A549 (cell line): Measurements from ENCODE around the gene DISP3. TPM values are rescaled to one million over a fixed set of nuclear protein-coding genes. Genes with fewer than 3 reads are reported as not detected.

Experiments used
- ATAC-seq, 2 experiments: fragments of 200-7000 bp in 1 of 2; fragments of >200 bp in 1 of 2; cut with Nextera tagmentation in 1 of 2; cut with Tn5 transposase in 1 of 2; 3 replicates each; pipeline versions ENCODE4 v1.8.0 to v1.9.1; 2018 to 2020; ENCODE audit warnings: mild to moderate bottlenecking in 1 of 2, moderate library complexity in 1 of 2
- CTCF ChIA-PET: fragments of 300-600 bp; sonication (Branson Sonifier 250); formaldehyde crosslinking; extraction: SDS; loops from one replicate; lab custom pipeline; 2021; ENCODE audit warnings: antibody characterized with exemption, inconsistent platforms; lab: Yijun Ruan, JAX
- POLR2A ChIA-PET: fragments of 350-600 bp; formaldehyde crosslinking; extraction: SDS; loops from one replicate; lab custom pipeline; 2021; ENCODE audit warnings: antibody characterized with exemption, inconsistent platforms; lab: Yijun Ruan, JAX
- DNase-seq, 2 experiments: peaks; one replicate each; pipeline versions ENCODE4 v3.0.0 to v3.0.0-alpha.2; 2011 to 2016; ENCODE audit warnings: low read depth in 1 of 2, low spot score in 1 of 2
- FAIRE-seq: peaks from 2 replicates; lab custom pipeline; 2011; peaks lifted over from hg19 to GRCh38; lab: Jason Lieb, UNC
- H3K27ac ChIP-seq, 2 experiments: fragments of >200 bp; sonication (Bioruptor Twin); formaldehyde crosslinking; 3 replicates each; pipeline ENCODE4 v1.5.1; 2016 to 2017
- H3K4me1 ChIP-seq: fragments of >200 bp; sonication (Bioruptor Twin); formaldehyde crosslinking; 3 replicates; pipeline ENCODE4 v1.6.1; 2016
- H3K4me2 ChIP-seq: fragments of >200 bp; sonication (Bioruptor Twin); formaldehyde crosslinking; 3 replicates; pipeline ENCODE4 v1.6.1; 2016
- H3K4me3 ChIP-seq: fragments of >200 bp; sonication (Bioruptor Twin); formaldehyde crosslinking; 3 replicates; pipeline ENCODE4 v1.5.1; 2016
- H3K9me3 ChIP-seq: fragments of >200 bp; sonication (Bioruptor Twin); formaldehyde crosslinking; 3 replicates; pipeline ENCODE4 v1.6.1; 2016
- CBX2 ChIP-seq: fragments of 200-600 bp; sonication (generic); IDR thresholded peaks from 2 replicates; pipeline ENCODE4 v1.6.1; 2016; ENCODE audit warnings: low read depth, mild to moderate bottlenecking, borderline replicate concordance
- CHD4 ChIP-seq: fragments of 200-600 bp; sonication (generic); IDR thresholded peaks from 2 replicates; pipeline ENCODE4 v1.6.1; 2016; ENCODE audit warnings: antibody characterized with exemption, mild to moderate bottlenecking, borderline replicate concordance
- EHF ChIP-seq: fragments of 250-450 bp; sonication (Bioruptor Pico); IDR thresholded peaks from 2 replicates; pipeline ENCODE4 v1.5.0; 2020; ENCODE audit warnings: mild to moderate bottlenecking
- EHMT2 ChIP-seq: fragments of 200-600 bp; sonication (generic); IDR thresholded peaks from 2 replicates; pipeline ENCODE4 v1.6.1; 2016; ENCODE audit warnings: antibody characterized with exemption, low read depth, mild to moderate bottlenecking, moderate library complexity
- EP300 ChIP-seq, 2 experiments: fragments of >200 bp; sonication (Bioruptor Twin); formaldehyde crosslinking; IDR thresholded peaks; 2 replicates in 1 of 2; 3 replicates in 1 of 2; pipeline ENCODE4 v1.6.1; 2016 to 2017
- FOXS1 ChIP-seq: fragments of 250-450 bp; sonication (Bioruptor Pico); IDR thresholded peaks from 2 replicates; pipeline ENCODE4 v1.5.0; 2020; ENCODE audit warnings: mild to moderate bottlenecking, moderate library complexity
- GATA3 ChIP-seq: IDR thresholded peaks from 2 replicates; pipeline ENCODE4 v1.6.1; 2012; ENCODE audit warnings: borderline replicate concordance
- HEYL ChIP-seq: fragments of 250-450 bp; sonication (Bioruptor Pico); IDR thresholded peaks from 2 replicates; pipeline ENCODE4 v1.8.0; 2021; ENCODE audit warnings: mild to moderate bottlenecking, moderate library complexity
- HOXA7 ChIP-seq: fragments of 250-450 bp; sonication (Bioruptor Pico); IDR thresholded peaks from 2 replicates; pipeline ENCODE4 v1.5.0; 2020; ENCODE audit warnings: mild to moderate bottlenecking, moderate library complexity
- HOXB13 ChIP-seq: fragments of 250-450 bp; sonication (Bioruptor Pico); IDR thresholded peaks from 2 replicates; pipeline ENCODE4 v1.5.0; 2020; ENCODE audit warnings: low read depth, mild to moderate bottlenecking, moderate library complexity
- JUNB ChIP-seq: fragments of >200 bp; sonication (Bioruptor Twin); formaldehyde crosslinking; IDR thresholded peaks from 2 replicates; pipeline ENCODE4 v1.6.1; 2016
- KDM5A ChIP-seq: fragments of 200-600 bp; sonication (generic); IDR thresholded peaks from 2 replicates; pipeline ENCODE4 v1.6.1; 2016; ENCODE audit warnings: antibody characterized with exemption, mild to moderate bottlenecking
- MAFK ChIP-seq: fragments of 450-650 bp; IDR thresholded peaks from 2 replicates; pipeline ENCODE4 v1.6.1; 2014; ENCODE audit not compliant: partially characterized antibody
- NFE2L2 ChIP-seq: fragments of 150-350 bp; conservative IDR thresholded peaks from 2 replicates; pipeline ENCODE4 v1.6.1; 2014; ENCODE audit warnings: low read length
- NPAS2 ChIP-seq: fragments of 250-450 bp; sonication (Bioruptor Pico); IDR thresholded peaks from 2 replicates; pipeline ENCODE4 v1.8.0; 2022; ENCODE audit warnings: mild to moderate bottlenecking, moderate library complexity, borderline replicate concordance
- NR3C1 ChIP-seq: fragments of >200 bp; sonication (Bioruptor Twin); formaldehyde crosslinking; IDR thresholded peaks from 3 replicates; pipeline ENCODE4 v1.6.1; 2017
- POLR2A ChIP-seq: IDR thresholded peaks from 2 replicates; pipeline ENCODE4 v1.6.1; 2012; ENCODE audit warnings: mild to moderate bottlenecking, low read length
- POLR2AphosphoS2 ChIP-seq: conservative IDR thresholded peaks from 2 replicates; pipeline ENCODE4 v1.6.1; 2012; ENCODE audit warnings: low read length, improper control_type of control experiment, inconsistent platforms
- RAD21 ChIP-seq, 2 experiments: fragments of >200 bp in 1 of 2; sonication (Bioruptor Twin) in 1 of 2; formaldehyde crosslinking in 1 of 2; IDR thresholded peaks in 1 of 2; conservative IDR thresholded peaks in 1 of 2; 2 replicates in 1 of 2; 3 replicates in 1 of 2; pipeline ENCODE4 v1.6.1; 2012 to 2018; ENCODE audit warnings: inconsistent platforms in 1 of 2
- RNF2 ChIP-seq: fragments of 200-600 bp; sonication (generic); IDR thresholded peaks from 2 replicates; pipeline ENCODE4 v1.6.1; 2016; ENCODE audit warnings: low read depth, mild to moderate bottlenecking, antibody characterized with exemption, moderate library complexity, borderline replicate concordance
- SMC3 ChIP-seq: fragments of >200 bp; sonication (Bioruptor Twin); formaldehyde crosslinking; IDR thresholded peaks from 3 replicates; pipeline ENCODE4 v1.6.1; 2018; ENCODE audit warnings: inconsistent platforms
- TP53 ChIP-seq: fragments of 250-450 bp; sonication (Bioruptor Pico); IDR thresholded peaks from 2 replicates; pipeline ENCODE4 v1.5.0; 2021; ENCODE audit warnings: mild to moderate bottlenecking, moderate library complexity
- ZFP36 ChIP-seq: fragments of 450-650 bp; IDR thresholded peaks from 2 replicates; pipeline ENCODE4 v1.6.1; 2014; ENCODE audit warnings: borderline replicate concordance; ENCODE audit not compliant: partially characterized antibody
- WGBS: methylation state at CpG from one replicate; pipeline ENCODE4 v1.1.6; 2017; ENCODE audit errors: missing lambda C conversion rate; 5-methylcytosine and 5-hydroxymethylcytosine counted together
- polyA plus RNA-seq, 4 experiments: library from polyadenylated mRNA; depleted of rRNA in 3 of 4; stranded (reverse); fragments of >200 nt; fragmentation: RNase III in 1 of 4; extraction: RNeasy Plus Mini Kit Qiagen cat#74134 plus additional on column Dnase treatment in 1 of 4; gene quantifications; 2 replicates in 3 of 4; 3 replicates in 1 of 4; pipeline ENCODE4 v1.2.3, GENCODE V29; 2011 to 2017
- TF ChIP-seq, protein P1 (sequence below): IDR thresholded peaks from 2 replicates; pipeline ENCODE4 v1.6.1; 2012
- TF ChIP-seq, protein P2 (sequence below): fragments of 200-600 bp; sonication (generic); IDR thresholded peaks from 2 replicates; pipeline ENCODE4 v1.6.1; 2016; ENCODE audit warnings: antibody characterized with exemption, mild to moderate bottlenecking, moderate library complexity
- TF ChIP-seq, protein P3 (sequence below): fragments of >200 bp; sonication (Bioruptor Twin); formaldehyde crosslinking; IDR thresholded peaks from 2 replicates; pipeline ENCODE4 v1.6.1; 2016
- TF ChIP-seq, protein P4 (sequence below): IDR thresholded peaks from 2 replicates; pipeline ENCODE4 v1.6.1; 2012
- TF ChIP-seq, protein P5 (sequence below): fragments of >200 bp; sonication (Bioruptor Twin); formaldehyde crosslinking; IDR thresholded peaks from 3 replicates; pipeline ENCODE4 v1.5.1; 2016
- TF ChIP-seq, protein P6 (sequence below): fragments of 250-450 bp; sonication (Bioruptor Pico); IDR thresholded peaks from 2 replicates; pipeline ENCODE4 v1.5.0; 2020; ENCODE audit warnings: low read depth, mild to moderate bottlenecking, moderate library complexity

DISP3 gene
- polyA plus RNA-seq, 2 of the 4 experiments (the other 2 are of a cell fraction), result 0.09 to 0.22 TPM

DNA sequence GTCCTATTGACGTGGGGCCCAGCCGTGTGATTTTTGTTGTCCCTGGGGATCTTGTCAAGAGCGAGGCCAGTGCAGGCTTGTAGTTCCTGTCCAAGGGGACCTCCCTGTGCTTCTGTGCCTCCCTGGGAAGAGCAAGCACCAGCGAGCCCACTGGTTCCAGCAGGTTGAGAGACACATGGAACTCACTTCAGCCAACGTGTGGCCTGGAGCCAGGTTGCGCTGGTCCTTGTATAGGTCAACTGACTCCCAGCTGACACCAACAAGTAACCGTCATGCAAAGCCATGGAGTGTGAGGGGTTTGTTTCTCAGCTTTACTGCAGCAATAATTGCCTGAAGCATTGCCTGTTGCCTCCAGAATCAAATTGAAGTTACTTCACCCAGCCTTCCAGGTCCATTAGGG, 63.0 kb downstream of the DISP3 start:
- Histone ChIP-seq H3K4me3 (no peak overlapping the region), H3K9me3 (no peaks in the 10 kb centered on the region), H3K4me2 (no peak overlapping the region), H3K27ac (no peak overlapping the region), H3K4me1 (no peaks in the 10 kb centered on the region)
- FAIRE-seq (no peak), ATAC-seq (no peak), DNase-seq (no peak)
- CTCF ChIA-PET, result no interaction called here
- WGBS, result 37% methylated on average over 5 of the region's 7 CpGs
- POLR2A ChIA-PET, result no interaction called here
- TF ChIP-seq, protein P1, sequence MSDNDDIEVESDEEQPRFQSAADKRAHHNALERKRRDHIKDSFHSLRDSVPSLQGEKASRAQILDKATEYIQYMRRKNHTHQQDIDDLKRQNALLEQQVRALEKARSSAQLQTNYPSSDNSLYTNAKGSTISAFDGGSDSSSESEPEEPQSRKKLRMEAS, result no peak
- TF ChIP-seq JUNB (no peak), NPAS2 (CRISPR knock-in tag) (no peak), NFE2L2 (no peak), EHMT2 (no peak), POLR2AphosphoS2 (no peak), MAFK (no peak), POLR2A (no peak), ZFP36 (no peak), HEYL (CRISPR knock-in tag) (no peak), KDM5A (no peak), EHF (CRISPR knock-in tag) (no peak), GATA3 (no peak), NR3C1 (no peak), EP300 (IDR thresholded peaks at IDR 0.05) (no peak), RNF2 (no peak), TP53 (CRISPR knock-in tag) (no peak)
- TF ChIP-seq, protein P2, sequence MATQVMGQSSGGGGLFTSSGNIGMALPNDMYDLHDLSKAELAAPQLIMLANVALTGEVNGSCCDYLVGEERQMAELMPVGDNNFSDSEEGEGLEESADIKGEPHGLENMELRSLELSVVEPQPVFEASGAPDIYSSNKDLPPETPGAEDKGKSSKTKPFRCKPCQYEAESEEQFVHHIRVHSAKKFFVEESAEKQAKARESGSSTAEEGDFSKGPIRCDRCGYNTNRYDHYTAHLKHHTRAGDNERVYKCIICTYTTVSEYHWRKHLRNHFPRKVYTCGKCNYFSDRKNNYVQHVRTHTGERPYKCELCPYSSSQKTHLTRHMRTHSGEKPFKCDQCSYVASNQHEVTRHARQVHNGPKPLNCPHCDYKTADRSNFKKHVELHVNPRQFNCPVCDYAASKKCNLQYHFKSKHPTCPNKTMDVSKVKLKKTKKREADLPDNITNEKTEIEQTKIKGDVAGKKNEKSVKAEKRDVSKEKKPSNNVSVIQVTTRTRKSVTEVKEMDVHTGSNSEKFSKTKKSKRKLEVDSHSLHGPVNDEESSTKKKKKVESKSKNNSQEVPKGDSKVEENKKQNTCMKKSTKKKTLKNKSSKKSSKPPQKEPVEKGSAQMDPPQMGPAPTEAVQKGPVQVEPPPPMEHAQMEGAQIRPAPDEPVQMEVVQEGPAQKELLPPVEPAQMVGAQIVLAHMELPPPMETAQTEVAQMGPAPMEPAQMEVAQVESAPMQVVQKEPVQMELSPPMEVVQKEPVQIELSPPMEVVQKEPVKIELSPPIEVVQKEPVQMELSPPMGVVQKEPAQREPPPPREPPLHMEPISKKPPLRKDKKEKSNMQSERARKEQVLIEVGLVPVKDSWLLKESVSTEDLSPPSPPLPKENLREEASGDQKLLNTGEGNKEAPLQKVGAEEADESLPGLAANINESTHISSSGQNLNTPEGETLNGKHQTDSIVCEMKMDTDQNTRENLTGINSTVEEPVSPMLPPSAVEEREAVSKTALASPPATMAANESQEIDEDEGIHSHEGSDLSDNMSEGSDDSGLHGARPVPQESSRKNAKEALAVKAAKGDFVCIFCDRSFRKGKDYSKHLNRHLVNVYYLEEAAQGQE, result no peak
- TF ChIP-seq, protein P3, sequence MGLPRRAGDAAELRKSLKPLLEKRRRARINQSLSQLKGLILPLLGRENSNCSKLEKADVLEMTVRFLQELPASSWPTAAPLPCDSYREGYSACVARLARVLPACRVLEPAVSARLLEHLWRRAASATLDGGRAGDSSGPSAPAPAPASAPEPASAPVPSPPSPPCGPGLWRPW, result no peak
- TF ChIP-seq, protein P4, sequence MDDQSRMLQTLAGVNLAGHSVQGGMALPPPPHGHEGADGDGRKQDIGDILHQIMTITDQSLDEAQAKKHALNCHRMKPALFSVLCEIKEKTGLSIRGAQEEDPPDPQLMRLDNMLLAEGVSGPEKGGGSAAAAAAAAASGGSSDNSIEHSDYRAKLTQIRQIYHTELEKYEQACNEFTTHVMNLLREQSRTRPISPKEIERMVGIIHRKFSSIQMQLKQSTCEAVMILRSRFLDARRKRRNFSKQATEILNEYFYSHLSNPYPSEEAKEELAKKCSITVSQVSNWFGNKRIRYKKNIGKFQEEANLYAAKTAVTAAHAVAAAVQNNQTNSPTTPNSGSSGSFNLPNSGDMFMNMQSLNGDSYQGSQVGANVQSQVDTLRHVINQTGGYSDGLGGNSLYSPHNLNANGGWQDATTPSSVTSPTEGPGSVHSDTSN, result no peak

DNA sequence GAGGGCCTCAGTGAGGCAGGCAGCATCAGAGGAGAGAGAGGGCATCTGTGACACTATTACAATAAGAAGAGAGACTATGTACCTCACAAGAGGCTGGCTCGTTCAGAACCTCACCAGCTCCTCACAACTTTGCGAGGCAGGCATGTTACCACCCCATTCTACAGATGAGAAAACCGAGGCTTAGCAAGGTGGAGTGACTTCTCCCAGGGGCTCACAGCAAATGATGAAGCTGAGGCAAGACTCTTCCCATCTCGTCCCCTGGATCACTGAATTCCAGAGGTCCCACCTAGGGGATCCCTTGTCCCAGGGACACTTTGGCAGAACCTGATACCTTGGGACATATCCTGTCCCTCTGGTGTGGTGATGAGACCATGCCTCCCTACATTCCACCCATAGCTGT, 64.4 kb downstream of the DISP3 start:
- no peak overlapping the region for H3K4me3 ChIP-seq
- no peak for TF ChIP-seq CHD4
- no peak for TF ChIP-seq SMC3
- TF ChIP-seq TP53 (CRISPR knock-in tag), result no peak
- no peak for TF ChIP-seq RAD21 (conservative IDR thresholded peaks at IDR 0.05 in 1 of 2, IDR thresholded peaks at IDR 0.05 in 1 of 2)
- TF ChIP-seq, protein P5, sequence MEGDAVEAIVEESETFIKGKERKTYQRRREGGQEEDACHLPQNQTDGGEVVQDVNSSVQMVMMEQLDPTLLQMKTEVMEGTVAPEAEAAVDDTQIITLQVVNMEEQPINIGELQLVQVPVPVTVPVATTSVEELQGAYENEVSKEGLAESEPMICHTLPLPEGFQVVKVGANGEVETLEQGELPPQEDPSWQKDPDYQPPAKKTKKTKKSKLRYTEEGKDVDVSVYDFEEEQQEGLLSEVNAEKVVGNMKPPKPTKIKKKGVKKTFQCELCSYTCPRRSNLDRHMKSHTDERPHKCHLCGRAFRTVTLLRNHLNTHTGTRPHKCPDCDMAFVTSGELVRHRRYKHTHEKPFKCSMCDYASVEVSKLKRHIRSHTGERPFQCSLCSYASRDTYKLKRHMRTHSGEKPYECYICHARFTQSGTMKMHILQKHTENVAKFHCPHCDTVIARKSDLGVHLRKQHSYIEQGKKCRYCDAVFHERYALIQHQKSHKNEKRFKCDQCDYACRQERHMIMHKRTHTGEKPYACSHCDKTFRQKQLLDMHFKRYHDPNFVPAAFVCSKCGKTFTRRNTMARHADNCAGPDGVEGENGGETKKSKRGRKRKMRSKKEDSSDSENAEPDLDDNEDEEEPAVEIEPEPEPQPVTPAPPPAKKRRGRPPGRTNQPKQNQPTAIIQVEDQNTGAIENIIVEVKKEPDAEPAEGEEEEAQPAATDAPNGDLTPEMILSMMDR, result no peak
- TF ChIP-seq, protein P6, sequence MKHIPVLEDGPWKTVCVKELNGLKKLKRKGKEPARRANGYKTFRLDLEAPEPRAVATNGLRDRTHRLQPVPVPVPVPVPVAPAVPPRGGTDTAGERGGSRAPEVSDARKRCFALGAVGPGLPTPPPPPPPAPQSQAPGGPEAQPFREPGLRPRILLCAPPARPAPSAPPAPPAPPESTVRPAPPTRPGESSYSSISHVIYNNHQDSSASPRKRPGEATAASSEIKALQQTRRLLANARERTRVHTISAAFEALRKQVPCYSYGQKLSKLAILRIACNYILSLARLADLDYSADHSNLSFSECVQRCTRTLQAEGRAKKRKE, result no peak
- no peak for TF ChIP-seq HOXA7 (CRISPR knock-in tag)
- TF ChIP-seq HOXB13 (CRISPR knock-in tag), result no peak
- no peak for TF ChIP-seq CBX2
- TF ChIP-seq FOXS1 (CRISPR knock-in tag), result no peak
- ChIA-PET POLR2A (no interaction called here), CTCF (interaction anchor here (0.5 to 1.4 kb wide), 3 partner anchors 9 to 737 kb away, joined by 3 to 4 read pairs (median 3); no protein-coding TSS in a partner anchor)
- DNase-seq, result no peak
- no peaks in the 10 kb centered on the region for H3K9me3 ChIP-seq
- 0% methylated on average over 2 of the region's 4 CpGs for WGBS
- FAIRE-seq, result no peak
- no peaks in the 10 kb centered on the region for H3K4me1 ChIP-seq
- no peak overlapping the region for H3K27ac ChIP-seq
- H3K4me2 ChIP-seq, result no peak overlapping the region
- no peak for ATAC-seq
